Astrocyte (in vitro differentiated cells and primary cell): ENCODE results near the gene APOF.

Experiments used
- CTCF ChIP-seq: IDR thresholded peaks from 2 replicates; pipeline ENCODE4 v1.5.1; 2011; ENCODE audit warnings: low read depth, mild to moderate bottlenecking, inconsistent platforms, low read length, moderate library complexity; ENCODE audit not compliant: insufficient read depth
- EZH2 ChIP-seq: IDR thresholded peaks from 2 replicates; pipeline ENCODE4 v1.6.1; 2012; ENCODE audit warnings: mild to moderate bottlenecking, low read length, inconsistent platforms; ENCODE audit not compliant: insufficient read depth

GRCh38 chr12:56339158-56339422 lies 23.6 kb downstream of the APOF start:
- TF ChIP-seq CTCF: no peak
- TF ChIP-seq EZH2: no peak
